ENCODE results near the gene ZFAND6.

Gene ZFAND6

GRCh38 chr15:80071652-80072051 is 12.2 kb downstream of the ZFAND6 start:
- no peak for TF ChIP-seq CTCF (IDR thresholded peaks at IDR 0.05; ENCODE audit: low read depth, low read length)
- no peak for DNase-seq (ENCODE audit: extremely low read depth, low read depth)

DNA sequence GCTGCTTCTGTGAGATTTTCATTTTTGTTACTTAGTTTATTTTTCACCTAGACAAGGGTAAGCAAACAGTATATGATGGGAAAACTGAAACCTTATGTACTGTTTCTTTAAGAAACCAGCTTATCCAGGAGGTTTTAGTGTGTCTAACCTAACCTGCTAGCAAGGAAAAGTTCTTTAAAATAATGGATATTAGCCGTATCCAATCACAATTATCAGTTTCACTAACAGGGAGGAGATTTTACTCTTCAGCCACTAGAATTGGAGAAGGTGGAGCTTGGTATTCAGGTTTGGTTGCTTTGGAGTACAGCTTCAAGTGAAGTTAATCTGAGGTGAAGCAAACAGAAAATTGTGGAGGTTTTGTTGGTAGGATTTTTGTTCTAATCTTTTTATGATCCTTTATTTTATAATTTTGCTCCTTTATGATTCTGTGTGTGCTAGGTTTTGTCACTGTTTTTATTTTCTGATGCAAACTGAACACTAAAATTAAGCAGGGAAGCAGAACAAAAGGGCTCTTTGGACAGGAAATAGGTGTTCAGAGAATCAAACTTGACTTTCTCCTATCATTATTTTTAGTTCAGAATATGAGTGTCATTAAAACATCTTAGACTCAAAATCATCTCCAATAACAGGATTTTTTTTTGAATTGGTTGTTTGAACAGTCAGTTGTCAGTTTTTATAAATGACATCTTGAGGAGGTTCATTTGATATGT is 13.0 kb downstream of the ZFAND6 start:
- peak; percentile 56 for DNase-seq (ENCODE audit: extremely low read depth, low read depth)
- TF ChIP-seq CTCF (IDR thresholded peaks at IDR 0.05; ENCODE audit: low read depth, low read length) = no peak

- TF ChIP-seq CTCF (IDR thresholded peaks at IDR 0.05; ENCODE audit: low read depth, low read length) = no peak
- no peak for DNase-seq (ENCODE audit: extremely low read depth, low read depth)
Observed at GRCh38 chr15:80073197-80073596, 13.7 kb downstream of the ZFAND6 start.

DNA sequence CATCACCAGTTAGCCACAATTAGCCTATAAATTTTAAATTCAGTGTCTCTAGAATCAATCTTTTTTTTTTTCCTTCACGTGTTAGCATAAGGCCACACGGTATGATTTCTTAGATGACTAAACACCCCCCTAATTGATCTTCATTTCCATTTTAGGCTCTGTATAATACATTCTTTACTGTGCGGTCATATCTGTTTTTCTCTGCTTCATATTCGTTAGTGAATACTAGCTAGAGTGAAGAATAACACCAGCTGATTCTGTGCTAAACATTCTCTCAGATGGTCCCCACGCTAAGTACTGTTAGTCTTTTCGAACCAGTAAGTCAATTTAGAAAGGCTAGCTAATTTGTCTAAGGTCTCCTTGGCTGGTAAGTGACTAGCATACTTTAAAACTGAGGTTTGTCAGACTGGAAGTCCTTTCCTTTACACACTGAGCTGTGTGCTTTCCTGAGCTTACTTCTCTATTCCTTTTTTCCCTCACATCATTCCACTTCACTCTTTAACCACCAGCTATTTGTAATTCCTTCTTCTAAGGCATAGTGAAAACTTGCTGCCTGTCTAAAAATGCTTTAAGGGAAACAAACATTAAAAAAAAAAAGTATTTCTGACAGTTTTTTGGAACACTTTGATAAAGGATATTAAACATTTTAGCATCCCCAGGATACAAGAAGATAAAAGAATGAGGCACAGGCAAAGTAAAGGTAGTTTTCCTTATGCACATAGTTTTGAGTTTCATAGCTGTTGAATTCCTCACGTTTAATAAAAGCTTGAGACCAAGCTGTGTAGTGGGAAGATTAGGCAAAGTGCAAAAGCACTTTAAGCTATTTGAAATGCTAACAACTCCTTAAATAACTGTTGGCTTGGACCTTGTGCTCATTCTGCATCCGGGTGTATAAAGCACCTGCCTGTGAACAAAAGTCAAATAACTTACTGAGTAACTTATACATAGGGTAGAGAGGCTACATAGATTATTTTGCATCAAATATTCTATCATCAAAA is 17.1 kb downstream of the ZFAND6 start:
- no peak for TF ChIP-seq CTCF (IDR thresholded peaks at IDR 0.05; ENCODE audit: low read depth, low read length)
- DNase-seq (ENCODE audit: extremely low read depth, low read depth) = no peak

DNA sequence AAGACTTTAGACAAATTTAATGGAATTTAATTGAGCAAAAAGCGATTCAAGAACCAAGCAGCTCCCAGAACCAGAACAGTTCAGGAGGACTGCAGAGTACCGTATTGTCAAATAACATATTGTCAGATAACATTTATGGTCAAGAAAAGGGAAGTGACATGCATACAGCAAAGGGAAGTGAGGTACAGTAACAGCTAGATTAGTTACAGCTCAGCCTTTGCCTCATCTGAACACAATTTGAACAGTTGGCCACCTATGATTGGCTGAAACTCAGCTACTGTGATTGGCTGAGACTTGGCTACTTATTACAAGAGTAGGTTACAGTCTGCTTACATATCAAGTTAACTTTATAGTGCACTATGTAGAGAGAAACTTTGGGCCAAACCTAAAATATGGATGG is 21.9 kb downstream of the ZFAND6 start:
- TF ChIP-seq CTCF (IDR thresholded peaks at IDR 0.05; ENCODE audit: low read depth, low read length) = no peak
- DNase-seq (ENCODE audit: extremely low read depth, low read depth) = no peak

DNA sequence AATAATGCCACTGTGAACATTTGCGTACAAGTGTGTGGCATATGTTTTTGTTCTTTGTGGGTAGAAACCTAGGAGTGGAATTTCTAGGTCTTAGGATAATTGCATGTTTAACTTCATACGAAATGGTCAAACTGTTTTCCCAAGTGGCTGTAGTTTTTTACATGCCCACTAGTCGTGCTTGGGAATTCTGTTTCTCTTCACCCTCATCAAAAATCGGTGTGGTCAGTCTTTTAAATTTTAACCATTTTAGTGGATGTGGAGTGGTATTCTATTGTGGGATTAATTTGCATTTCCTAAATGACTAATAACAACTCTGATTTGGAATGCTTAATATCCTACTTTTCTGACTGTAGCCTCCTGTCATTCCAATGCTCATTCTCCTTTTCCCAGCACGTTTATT is 27.6 kb downstream of the ZFAND6 start:
- no peak for TF ChIP-seq CTCF (IDR thresholded peaks at IDR 0.05; ENCODE audit: low read depth, low read length)
- DNase-seq (ENCODE audit: extremely low read depth, low read depth) = no peak

DNA sequence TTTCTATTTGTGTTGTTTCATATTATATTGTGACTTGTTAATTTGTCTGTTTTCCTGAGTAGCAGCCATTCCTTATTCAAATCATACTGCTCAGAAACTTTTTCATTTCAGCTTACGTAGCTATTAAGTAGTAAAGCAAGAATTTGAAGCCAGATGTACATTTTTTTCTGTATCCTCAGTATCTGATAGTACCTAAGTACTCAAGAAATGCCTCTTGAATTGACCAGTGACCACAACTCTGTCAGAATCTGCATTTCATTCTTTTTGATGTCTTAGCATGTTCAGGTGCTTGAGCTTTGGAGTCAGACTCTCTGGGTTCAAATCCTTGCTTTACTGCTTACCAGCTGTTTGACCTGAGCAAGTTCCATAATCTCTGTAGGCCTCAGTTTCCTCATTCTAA is 30.6 kb downstream of the ZFAND6 start:
- TF ChIP-seq CTCF (IDR thresholded peaks at IDR 0.05; ENCODE audit: low read depth, low read length) = no peak
- no peak for DNase-seq (ENCODE audit: extremely low read depth, low read depth)
